HepG2 (cell line): Measurements from ENCODE around the gene WDR26.

ENCODE experiments used
- RFX1 ChIP-seq: fragments of 450-650 bp; IDR thresholded peaks from 2 replicates; pipeline ENCODE4 v1.6.1; 2017
- TAF1 ChIP-seq: sonication (generic); formaldehyde crosslinking; IDR thresholded peaks from 2 replicates; pipeline ENCODE4 v1.4.0; 2020; ENCODE audit warnings: missing genetic modification reagents

DNA sequence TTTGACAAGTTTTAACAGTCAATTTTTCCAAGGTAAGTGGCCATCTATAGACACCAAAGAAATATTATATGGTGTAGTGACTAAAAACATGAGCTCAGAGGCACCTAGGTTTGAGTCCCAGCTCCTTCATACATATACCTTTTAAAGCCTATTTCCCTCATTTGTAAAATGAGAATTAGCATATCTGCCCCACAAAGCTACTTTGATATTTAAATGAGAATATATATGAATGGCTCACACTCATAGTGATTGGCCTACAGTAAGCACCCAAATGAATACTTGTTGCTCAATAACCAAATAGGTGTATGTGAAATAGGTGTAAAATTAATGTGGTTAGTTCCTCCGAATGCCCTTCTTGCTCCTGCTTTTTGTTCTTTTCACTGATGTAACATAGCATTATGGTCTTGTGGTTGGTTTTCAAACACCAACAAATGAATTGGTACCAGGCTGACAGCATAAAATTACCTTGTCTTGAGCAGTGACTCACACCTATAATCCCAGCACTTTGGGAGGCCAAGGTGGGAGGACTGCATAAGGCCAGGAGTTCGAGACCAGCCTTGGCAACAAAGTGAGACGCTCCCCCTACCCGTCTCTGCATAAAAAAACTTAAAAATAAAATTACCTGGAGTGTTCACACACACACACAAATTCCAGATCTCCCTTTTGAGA, 52.6 kb downstream of the WDR26 start:
- TF ChIP-seq RFX1: no peak
- no peak for TF ChIP-seq TAF1 (CRISPR knock-in tag)
